Gastrocnemius medialis (tissue), 4 donors: ENCODE data around the gene MYL2.

ENCODE experiments used
- CTCF ChIP-seq, 5 experiments: fragments of 450-650 bp in 3 of 5; fragments of 200-600 bp in 2 of 5; sonication (generic) in 2 of 5; IDR thresholded peaks in 4 of 5; conservative IDR thresholded peaks in 1 of 5; 1 replicate in 4 of 5; 2 replicates in 1 of 5; pipeline ENCODE4 v1.5.1; 2016 to 2019; ENCODE audit warnings: antibody characterized with exemption in 5 of 5, mild to moderate bottlenecking in 3 of 5, moderate library complexity in 3 of 5
- POLR2A ChIP-seq, 2 donors: fragments of 450-650 bp; IDR thresholded peaks; one replicate each; pipeline ENCODE4 v1.6.1; 2017; ENCODE audit warnings: antibody characterized with exemption in 2 of 2, mild to moderate bottlenecking in 2 of 2, moderate library complexity in 2 of 2

GRCh38 chr12:110935588-110935987, 15.2 kb upstream of the MYL2 start:
- TF ChIP-seq CTCF (IDR thresholded peaks at IDR 0.05 in 4 of 5, conservative IDR thresholded peaks at IDR 0.05 in 1 of 5), result no peak
- TF ChIP-seq POLR2A (IDR thresholded peaks at IDR 0.05), result no peak
